Testis (tissue), 2 donors: Measurements from ENCODE around the gene MAP3K4.

Experiments used
- POLR2A ChIP-seq: fragments of 450-650 bp; IDR thresholded peaks from one replicate; pipeline ENCODE4 v1.6.1; 2017; ENCODE audit warnings: antibody characterized with exemption, mild to moderate bottlenecking, moderate library complexity
- TF ChIP-seq, protein P1 (sequence below), 3 experiments: fragments of 450-650 bp in 2 of 3; fragments of 200-600 bp in 1 of 3; sonication (generic) in 1 of 3; IDR thresholded peaks; one replicate each; pipeline ENCODE4 v1.5.1; 2016 to 2019; ENCODE audit warnings: antibody characterized with exemption in 3 of 3, mild to moderate bottlenecking in 2 of 3, moderate library complexity in 1 of 3

DNA sequence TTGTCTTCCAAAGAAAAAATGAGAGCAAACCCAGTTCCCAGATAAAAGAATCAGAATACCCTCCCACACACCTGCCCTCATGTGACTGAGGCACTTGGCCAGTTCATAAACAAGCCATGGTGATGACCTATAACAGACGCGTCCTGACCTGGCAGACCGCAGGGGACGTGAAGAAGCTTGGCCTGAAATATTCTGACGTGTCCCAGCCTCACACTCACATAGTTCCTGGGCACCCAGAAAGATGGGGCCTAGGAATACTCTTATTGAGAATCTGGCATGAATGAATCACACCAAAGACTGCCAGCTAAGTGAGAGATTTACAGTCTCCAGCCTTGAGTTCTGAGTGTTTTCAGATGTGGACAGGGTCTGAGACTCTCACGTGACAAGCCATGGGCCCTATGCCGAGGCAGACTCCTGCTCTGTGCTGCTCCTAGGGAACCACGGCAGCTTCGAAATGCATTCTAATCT, 17.2 kb upstream of the MAP3K4 start:
- TF ChIP-seq, protein P1, sequence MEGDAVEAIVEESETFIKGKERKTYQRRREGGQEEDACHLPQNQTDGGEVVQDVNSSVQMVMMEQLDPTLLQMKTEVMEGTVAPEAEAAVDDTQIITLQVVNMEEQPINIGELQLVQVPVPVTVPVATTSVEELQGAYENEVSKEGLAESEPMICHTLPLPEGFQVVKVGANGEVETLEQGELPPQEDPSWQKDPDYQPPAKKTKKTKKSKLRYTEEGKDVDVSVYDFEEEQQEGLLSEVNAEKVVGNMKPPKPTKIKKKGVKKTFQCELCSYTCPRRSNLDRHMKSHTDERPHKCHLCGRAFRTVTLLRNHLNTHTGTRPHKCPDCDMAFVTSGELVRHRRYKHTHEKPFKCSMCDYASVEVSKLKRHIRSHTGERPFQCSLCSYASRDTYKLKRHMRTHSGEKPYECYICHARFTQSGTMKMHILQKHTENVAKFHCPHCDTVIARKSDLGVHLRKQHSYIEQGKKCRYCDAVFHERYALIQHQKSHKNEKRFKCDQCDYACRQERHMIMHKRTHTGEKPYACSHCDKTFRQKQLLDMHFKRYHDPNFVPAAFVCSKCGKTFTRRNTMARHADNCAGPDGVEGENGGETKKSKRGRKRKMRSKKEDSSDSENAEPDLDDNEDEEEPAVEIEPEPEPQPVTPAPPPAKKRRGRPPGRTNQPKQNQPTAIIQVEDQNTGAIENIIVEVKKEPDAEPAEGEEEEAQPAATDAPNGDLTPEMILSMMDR (IDR thresholded peaks at IDR 0.05), result no peak
- TF ChIP-seq POLR2A, result no peak
